T-helper 2 cell treated with Interferon-gamma antibody and Interleukin-4, amounts not matched to agents 100 ng/mL and 5 ng/mL, for 36 hours (primary cell): ENCODE measurements around the gene CPO. TPM values are rescaled to one million over a fixed set of nuclear protein-coding genes. Genes with fewer than 3 reads are reported as not detected.

Source experiments
- intact Hi-C: fragments of 100-400 bp; cut with micrococcal nuclease; formaldehyde crosslinking; loops from one replicate; pipeline ENCODE4 v1.15.1; 2023
- total RNA-seq: library from RNA; stranded (reverse); gene quantifications from 2 replicates; pipeline ENCODE4 v1.2.3, GENCODE V29; 2022

Gene CPO
- total RNA-seq, 1 donor from 2014 or later: not detected

- intact Hi-C loops: no loop called here
Measured at GRCh38 chr2:206971805-206972204, 32.5 kb downstream of the CPO start.

DNA sequence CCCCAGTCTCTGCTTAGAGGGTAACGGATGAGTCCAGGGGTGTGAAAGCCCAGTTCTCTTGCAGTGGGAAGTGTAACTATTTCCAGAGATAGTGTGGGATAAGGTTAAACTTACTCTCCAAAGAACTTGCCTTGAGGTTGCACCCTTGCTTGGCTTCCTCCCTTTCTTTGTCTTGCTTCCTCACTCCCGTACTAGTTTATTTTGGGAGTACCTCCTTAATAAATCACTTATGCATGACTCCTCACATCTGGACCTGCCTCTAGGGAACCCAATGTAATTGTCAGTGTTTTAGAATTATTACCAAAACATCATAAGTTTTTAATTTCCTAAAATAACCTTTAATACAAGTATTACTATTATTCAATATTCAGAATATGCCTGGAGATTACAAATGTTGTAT lies 35.2 kb downstream of the CPO start:
- intact Hi-C loops: no loop called here

GRCh38 chr2:206978746-206979145 lies 39.4 kb downstream of the CPO start:
- intact Hi-C loops: no loop called here

- intact Hi-C loops: no loop called here
Measured at GRCh38 chr2:206979365-206979764, 40.0 kb downstream of the CPO start.

- intact Hi-C loops: loop anchor here (5.0 kb wide), 1 partner anchor 178 kb away; no protein-coding TSS in a partner anchor
Measured at GRCh38 chr2:206979922-206980321, 40.6 kb downstream of the CPO start.

- intact Hi-C loops: loop anchor here (5.0 kb wide), 1 partner anchor 178 kb away; no protein-coding TSS in a partner anchor
Measured at GRCh38 chr2:206980413-206980812, 41.1 kb downstream of the CPO start.

DNA sequence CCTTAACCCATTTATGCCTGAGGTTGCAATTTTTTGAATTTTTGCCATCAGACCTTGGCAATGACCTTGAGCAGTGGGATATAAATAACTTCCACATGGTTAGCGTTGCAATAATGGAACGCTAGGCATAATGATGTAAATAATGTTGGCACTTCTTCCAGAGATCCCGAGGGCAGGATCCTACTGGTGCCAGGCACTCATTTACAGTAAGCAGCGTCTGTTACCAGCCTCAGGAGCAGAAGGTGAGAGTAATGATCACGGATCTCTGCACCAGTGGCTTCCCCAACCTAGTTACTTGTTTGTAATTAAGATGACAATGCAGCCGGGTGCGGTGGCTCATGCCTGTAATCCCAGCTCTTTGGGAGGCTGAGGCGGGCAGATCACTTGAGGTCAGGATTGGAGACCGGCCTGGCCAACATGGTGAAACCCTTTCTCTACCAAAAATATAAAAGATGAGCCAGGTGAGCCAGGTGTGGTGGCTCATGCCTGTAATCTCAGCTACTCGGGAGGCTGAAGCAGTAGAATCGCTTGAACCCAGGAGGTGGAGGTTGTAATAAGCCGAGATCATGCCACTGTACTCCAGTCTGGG lies 41.9 kb downstream of the CPO start:
- intact Hi-C loops: loop anchor here (1.0 to 5.0 kb wide), 2 partner anchors 179 to 494 kb away; no protein-coding TSS in a partner anchor

GRCh38 chr2:206981739-206982340 lies 42.5 kb downstream of the CPO start:
- intact Hi-C loops: loop anchor here (1.0 to 5.0 kb wide), 2 partner anchors 180 to 493 kb away; no protein-coding TSS in a partner anchor

DNA sequence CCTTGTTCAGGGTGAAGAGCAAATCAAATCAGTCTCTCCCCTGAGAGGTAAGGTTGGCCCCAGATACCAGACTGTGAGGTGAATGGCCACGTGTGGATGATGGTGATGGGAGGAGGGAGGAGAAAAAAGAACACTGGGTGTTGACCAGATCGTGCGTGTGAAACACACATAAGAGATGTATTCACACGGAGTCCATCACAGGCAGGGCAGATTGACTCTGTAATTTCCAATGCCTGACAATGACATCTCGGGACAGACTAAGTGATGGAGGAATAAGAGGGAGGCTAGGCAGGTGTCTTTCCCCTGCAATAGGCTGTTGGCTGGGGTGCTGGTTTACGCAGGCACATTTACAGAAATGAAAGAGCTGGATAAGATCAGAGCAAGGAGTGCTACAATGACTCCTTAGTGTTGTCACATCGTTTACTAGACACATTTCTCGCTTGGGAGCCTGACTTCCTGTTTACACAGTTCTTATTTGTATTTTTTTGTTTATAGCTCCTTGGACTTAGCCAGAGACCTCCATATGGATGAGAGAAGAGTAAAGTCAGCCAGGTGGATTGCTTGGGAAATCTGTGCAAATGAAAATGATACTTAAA lies 43.1 kb downstream of the CPO start:
- intact Hi-C loops: loop anchor here (5.0 kb wide), 1 partner anchor 180 kb away; no protein-coding TSS in a partner anchor

GRCh38 chr2:206983161-206983859 lies 44.0 kb downstream of the CPO start:
- intact Hi-C loops: loop anchor here (5.0 kb wide), 1 partner anchor 181 kb away; no protein-coding TSS in a partner anchor

DNA sequence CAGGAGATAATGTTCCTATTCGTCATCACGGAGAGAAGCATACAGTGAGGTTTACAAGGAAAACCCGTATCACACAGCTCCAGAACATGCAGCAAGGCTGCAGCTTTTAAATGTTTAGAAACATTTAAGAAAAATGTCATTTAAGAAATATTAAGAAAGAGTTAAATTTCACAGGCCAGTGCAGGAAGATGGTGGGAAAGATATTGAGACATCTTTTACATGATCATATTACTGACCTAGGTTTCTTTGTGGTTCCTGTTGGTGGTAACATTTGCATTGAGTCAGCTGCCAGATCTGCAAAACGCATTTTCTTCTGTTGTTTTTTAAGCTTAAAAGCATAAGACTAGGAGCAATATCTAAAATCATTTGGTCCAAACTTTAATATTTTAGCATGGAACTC lies 44.9 kb downstream of the CPO start:
- intact Hi-C loops: loop anchor here (5.0 kb wide), 1 partner anchor 182 kb away; no protein-coding TSS in a partner anchor

- intact Hi-C loops: no loop called here
Measured at GRCh38 chr2:206986943-206987342, 47.6 kb downstream of the CPO start.

DNA sequence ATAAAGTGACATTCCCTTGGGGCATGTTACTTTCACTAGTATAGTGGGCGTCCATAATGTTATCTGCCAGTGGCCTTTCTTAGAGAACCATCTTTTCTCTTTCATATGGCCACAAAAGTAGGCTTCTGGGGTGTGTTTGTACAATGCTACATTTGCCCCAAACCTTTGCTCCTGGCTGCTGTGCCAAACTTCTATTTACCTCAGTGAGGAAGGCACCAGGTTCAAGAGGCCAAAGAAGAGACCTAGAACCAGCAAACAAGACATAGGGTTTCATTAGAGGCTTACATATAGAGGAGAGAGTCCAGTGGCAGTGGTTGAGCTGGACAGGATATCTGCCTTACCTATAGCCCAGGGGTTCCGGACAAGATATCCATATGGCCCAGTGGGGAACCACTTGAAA lies 48.5 kb downstream of the CPO start:
- intact Hi-C loops: no loop called here

DNA sequence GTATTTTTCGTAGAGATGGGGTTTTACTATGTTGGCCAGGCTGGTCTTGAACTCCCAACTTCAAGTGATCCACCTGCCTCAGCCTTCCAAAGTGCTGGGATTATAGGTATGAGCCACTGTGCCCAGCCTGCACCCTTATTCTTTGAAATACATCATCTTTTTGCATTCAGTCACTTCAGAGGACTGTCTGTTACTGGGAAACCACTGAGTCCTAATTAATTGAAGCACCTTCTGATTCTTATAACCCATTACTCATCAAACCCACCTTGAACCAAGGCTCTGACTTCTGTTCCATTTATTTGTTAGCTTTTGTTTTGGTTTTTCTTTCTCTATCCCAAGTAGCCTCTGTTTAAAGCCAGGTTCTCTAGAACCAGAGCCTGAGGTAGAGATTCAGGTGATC lies 49.6 kb downstream of the CPO start:
- intact Hi-C loops: no loop called here

DNA sequence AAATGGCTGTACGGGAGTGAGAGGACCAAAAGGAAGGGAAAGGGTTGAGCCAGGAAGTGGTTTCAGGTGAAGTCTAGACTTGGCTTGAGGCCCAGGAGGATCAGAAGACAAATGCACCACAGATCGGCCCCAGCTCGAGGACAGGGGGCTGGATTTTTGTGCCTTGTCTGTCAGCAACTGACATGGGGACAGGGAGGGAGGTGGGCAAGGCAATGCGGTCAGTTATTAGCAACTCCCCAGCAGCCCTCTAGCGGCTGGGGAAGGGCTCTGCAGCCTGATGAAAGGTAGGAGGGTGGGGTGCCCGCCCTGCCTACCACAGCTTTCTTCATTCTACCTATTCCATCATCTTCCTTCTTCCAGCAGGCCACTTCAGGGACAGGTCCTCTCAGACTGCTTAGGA lies 50.0 kb downstream of the CPO start:
- intact Hi-C loops: no loop called here

GRCh38 chr2:206990360-206990759 lies 51.0 kb downstream of the CPO start:
- intact Hi-C loops: no loop called here

- intact Hi-C loops: no loop called here
Measured at GRCh38 chr2:206991070-206991469, 51.8 kb downstream of the CPO start.

DNA sequence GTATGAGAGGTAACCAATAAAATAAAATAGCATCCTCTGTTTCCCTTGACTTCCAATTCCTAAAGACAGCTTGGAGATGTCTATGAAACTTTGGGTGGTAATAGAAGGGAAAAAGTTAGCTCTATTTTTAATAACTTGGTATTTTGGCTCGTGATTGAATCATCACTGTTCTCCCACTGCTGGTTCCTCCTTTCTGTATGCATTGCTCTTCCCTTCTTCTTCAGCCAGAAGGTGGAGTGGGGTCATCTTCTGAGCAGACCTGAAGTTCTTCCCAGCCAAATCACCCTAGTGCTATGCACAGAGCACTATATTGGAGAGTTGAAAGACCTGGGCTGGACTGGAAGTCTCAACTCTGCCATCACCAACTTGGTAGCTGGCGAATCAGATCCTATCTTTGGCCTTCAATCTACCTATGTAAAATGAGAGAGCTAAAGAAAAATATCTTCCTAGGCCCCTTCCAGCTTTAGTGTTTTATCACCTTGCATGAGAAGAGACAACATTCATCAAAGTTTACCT lies 54.1 kb downstream of the CPO start:
- intact Hi-C loops: no loop called here

GRCh38 chr2:206993964-206994363 lies 54.6 kb downstream of the CPO start:
- intact Hi-C loops: no loop called here

DNA sequence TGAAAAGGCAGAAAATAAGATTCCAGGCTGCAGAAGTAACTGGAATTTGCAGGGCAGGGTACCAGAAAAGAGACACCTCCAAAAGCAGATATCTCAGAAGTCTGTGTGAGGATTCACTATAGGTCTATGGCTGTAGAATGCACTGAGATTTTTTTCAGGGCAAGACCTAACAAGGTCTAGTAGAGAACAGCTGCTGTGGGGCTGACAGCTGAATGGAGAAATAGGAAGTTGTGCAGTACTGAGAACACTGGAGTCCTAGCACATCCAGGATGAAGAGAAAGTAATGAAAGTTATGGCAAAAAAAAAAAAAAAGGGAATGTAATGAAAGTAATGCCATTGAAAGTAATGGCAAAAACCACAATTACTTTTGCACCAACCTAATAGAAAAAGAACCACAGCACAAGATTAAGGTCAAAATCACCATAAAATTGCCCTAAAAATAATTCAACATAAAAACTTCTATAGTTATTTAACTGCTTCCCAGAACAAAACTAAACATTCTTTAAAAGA lies 57.3 kb downstream of the CPO start:
- intact Hi-C loops: no loop called here
